Measurements from ENCODE around the gene HAVCR1.
"Not testable (repeated sequence)": the region's sequence is repeated elsewhere in the genome, so short reads cannot be mapped to it uniquely, and the experiment has no call there.

HAVCR1 gene

DNA sequence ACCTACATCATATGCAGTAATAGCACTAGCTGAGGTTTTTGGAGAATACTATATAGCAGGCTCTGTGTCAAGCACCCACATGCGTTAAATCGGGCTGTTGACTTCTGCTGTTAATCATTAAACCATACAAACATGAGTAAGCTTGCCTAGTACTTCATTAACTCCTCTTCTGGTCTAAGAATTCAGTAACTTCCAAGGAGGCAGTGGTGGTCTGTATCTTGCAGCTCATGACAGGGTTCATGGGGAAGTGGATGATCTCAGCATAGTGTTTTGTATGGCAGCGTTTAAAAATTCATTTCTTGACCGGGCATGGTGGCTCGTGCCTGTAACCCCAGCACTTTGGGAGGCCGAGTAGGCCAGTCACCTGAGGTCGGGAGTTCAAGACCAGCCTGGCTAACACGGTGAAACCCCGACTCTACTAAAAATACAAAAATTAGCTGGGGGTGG is at the start of gene HAVCR1:
TSS of gene HAVCR1 (minus strand) at position 24 of the 447 bp plus-strand sequence. CDS start 1,173 bp downstream, outside the sequence.
- no peak for DNase-seq

DNA sequence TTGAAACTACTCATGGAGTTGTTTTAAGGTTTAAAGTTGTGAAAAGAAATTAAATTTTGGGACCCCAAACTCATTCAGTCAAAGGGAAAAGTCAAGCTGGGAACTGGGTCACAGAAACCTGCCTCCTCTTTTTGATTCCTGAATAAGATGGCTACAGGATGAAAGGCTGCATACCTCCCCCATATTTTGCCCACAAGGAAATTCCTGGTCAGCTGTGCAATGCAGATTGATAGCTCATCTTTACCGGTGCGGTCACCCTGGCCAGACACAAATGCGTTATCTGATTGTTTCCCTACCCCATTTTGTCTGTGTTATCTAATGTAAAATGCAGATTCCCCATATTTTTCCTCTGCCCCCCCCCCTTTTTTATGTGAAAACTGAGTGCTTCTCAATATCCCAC is 48.6 kb upstream of the HAVCR1 start:
- DNase-seq: no peak

DNA sequence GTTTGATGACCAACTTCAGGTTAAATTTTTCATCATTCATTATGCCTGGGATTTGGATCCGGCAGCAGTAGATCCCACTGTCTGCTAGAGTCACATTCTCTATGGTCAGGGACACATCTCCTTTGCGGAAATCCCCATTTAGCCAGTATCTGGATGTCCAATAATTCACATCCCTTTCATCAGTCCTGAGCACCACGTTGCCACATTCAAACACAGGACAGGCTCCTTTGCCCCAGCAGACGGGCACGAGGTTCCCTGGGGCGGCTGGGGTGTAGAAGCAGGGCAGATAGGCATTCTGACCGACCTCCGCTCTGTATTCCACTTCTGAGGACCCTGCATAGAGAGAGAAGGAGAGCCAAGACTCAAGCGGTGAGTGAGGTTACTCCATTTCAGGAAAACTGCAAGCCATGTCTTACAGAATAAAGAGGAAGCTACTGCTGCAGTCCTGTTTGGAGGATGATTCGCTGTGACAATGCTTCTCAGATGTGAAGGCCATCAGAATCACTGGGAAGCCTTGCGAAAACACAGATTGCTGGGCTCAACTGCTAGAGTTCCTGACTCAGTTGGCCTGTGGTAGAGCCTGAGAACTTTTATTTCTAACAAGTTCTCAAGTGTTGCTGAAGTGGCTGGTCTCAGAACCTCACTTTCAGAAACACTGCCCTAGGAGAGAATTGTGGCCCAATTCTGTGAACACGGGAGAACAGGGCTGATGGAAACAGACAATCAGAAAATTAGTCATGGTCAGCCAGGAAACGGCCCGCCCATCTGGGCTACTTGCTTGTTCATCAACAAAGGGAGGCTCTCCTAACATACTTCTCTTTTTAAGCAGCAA is 47.9 kb upstream of the HAVCR1 start:
- DNase-seq: no peak

DNA sequence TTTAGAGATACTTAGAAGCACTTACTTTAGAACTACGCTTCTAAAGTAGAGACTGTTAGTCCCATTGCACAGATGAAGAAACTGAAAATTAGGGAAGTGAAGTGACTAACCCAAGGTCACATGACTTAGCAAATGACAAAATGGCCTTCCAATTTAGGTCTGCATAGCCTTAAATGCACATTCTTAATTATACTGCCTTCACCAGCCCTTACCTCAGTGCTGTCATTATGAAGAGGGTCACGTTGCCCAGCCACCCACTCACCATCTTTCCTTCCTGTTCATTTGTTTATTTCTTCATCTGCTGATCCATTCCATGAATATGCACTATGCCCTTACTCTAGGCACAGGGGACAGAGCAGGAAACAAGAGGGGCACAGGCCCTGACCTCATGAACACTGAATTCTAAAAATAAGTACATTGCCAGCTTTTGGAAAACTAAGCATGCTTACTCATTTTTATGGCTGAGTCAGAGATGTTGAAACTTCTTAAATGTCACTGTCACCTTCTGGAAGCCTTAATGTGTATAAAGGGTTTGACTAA is 41.3 kb upstream of the HAVCR1 start:
- DNase-seq: no peak

GRCh38 chr5:157088342-157088990 is 29.6 kb upstream of the HAVCR1 start:
- no peak for DNase-seq

GRCh38 chr5:157086751-157087359 is 27.9 kb upstream of the HAVCR1 start:
- DNase-seq: no peak

DNA sequence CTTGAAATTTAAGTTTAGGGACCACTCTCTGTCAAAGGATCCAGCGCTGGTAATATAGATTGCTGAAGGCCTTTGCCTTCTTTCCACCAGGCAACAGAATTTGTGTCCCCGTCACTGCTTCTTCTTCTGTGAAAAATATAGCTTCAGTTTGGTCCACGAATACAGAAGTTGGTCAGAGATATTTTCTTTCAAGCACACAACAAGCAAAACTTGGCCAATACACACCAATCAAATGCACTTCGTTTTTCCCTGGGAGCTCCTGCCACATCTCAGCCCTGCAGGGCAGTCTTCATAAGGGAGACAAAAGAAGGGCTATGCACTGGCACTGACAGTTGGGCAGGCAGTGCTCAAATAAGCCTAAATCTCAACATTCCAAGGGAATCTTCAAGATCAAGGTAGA is 27.0 kb upstream of the HAVCR1 start:
- no peak for DNase-seq

GRCh38 chr5:157080286-157080685 is 21.4 kb upstream of the HAVCR1 start:
- DNase-seq: no peak

DNA sequence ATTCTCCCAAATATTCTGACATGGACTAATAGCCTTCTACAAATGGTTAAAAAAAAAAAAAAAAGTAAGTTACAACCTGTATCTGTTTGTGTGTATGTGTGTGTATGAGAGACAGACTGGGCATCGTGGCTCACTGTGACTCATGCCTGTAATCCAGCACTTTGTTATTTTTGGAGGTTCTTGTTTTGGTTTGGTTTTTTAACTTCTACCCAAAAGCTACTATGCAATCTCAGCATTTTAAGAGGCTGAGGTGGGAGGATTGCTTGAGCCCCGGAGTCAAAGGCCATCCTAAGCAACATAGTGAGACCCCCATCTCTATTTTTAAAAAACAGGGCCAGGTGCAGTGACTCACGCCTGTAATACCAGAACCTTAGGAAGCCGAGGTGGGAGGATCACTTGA is 17.6 kb upstream of the HAVCR1 start:
- no peak for DNase-seq

DNA sequence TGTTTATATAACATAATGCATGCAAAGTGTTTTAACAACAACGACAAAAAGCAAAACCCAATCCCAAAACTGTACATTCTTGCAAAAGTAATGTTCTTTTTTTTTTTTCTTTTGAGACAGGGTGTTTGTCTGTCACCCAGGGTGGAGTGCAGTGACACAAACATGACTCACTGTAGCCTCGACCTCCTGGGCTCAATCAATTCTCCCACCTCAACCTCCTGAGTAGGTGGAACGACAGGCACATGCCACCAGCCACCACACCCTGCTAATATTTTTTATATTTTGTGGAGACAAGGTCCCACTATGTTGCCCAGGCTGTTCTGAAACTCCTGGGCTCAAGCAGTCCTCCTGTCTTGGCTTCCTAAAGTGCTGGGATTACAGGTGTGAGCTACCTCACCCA is 13.6 kb upstream of the HAVCR1 start:
- no peak for DNase-seq

GRCh38 chr5:157069949-157070348 is 11.0 kb upstream of the HAVCR1 start:
- DNase-seq: no peak

- DNase-seq: no peak
These were observed 9.9 kb upstream of the HAVCR1 start for GRCh38 chr5:157068785-157069184.

GRCh38 chr5:157068339-157068738 is 9.4 kb upstream of the HAVCR1 start:
- no peak for DNase-seq

- DNase-seq: no peak
These were observed 8.1 kb upstream of the HAVCR1 start for GRCh38 chr5:157067005-157067404.

DNA sequence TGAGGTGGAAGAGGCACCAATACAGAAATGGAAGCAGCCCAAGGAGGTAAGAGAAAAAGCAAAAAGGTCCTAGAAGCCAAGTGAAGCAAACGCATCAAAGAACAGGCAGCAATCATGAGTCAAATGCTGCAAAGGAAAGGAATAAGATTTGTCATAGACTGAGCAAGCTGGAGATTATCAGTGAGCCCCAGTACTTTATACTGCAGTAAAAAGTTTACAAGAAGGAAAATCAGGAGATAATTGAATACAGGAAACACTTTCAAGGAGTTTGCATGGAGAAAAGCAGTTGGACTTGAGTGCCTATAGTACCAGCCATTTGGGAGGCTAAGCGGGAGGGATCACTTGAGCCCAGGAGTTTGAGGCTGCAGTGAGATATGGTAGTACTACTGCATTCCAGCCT is 7.2 kb upstream of the HAVCR1 start:
- no peak for DNase-seq

DNA sequence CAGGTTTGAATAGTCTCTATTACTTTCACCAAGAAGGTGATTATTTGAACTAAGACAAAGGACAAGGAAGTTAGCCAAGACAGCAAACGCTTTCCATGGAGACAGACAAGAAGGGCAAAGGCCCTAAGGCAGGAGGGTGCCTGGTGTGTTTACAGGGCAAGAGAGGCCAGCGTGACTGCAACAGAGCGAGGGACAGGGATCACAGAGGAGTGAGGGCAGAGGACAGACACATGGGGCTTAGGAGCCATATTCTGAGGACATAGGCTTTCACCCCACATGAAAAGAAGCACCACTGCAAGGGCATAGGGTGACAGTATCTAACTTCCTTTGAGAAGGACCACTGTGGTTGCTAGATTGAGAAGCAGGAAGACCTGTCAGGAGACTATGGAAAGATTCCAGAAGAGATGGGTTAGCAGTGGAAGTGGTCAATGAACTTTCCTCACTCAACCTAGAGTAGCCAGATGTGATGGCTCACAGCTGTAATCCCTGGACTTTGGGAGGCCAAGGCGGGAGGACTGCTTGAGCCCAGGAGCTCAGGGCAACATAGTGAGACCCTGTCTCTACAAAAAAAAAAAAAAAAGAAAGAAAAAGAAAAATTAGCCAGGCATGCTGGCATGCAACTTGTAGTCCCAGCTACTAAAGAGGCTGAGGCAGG is 5.0 kb upstream of the HAVCR1 start:
- no peak for DNase-seq

DNA sequence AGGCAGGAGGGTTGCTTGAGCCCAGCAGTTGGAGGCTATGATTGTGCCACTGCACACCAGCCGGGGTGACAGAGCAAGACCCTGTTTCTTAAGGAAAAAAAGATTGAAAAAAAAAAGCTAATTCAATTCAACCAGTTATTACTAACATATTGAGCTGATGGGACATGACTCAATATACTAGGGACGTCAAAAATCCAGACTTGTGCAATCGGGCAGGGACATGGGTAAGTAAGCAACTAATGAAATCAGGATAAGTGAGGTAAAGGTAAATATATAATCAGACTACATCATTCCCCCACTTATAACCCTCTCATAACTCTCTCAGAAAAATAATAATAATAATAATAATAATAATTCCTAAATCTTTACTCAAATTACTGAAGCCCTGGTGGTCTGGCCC is 975 bp upstream of the HAVCR1 start:
- no peak for DNase-seq

- no peak for DNase-seq
These were observed 1.2 kb downstream of the HAVCR1 start for GRCh38 chr5:157057459-157058370.

DNA sequence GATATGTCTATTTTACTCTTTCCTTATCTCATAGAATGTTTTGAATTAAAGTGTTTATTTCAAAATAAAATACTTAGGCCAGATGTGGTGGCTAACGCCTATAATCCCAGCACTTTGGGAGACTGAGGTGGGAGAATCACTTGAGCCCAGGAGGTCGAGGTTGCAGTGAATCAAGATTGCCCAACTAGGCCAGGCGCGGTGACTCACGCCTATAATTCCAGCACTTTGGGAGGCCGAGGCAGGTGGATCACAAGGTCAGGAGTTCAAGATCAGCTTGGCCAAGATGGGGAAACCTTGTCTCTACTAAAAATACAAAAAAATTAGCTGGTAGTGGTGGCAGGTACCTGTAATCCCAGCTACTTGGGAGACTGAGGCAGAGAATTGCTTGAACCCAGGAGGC is 2.1 kb downstream of the HAVCR1 start:
- DNase-seq: not testable (repeated sequence)

DNA sequence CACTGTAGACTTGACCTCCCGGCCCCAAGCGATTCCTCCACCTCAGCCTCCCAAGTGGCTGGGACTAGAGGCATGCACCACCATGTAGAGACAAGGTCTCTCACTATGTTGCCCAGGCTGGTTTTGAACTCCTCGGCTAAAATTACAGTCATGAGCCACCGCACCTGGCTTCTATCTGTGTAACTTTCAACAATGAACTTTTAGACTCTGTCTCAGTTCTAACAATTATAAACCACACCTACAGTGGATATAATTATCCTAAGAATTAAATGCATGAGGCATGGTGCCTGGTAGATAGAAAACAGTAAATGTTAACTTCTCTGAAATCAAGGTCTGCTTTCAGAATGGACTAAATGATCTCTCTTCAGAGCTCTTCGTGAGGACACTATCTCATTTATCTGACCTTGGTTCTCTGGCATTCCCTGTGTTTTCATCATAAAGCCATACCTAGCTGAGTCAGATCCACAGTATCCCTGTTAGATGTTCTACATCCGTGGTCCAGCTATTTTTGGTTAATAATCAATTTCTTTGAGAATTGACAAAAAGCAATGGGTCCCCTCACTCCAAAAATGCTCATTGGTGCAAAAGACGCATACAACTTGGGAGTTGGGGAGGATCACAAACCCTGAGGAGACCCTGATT is 7.2 kb downstream of the HAVCR1 start:
- no peak for DNase-seq

- no peak for DNase-seq
These were observed 8.9 kb downstream of the HAVCR1 start for GRCh38 chr5:157050050-157050449.

DNA sequence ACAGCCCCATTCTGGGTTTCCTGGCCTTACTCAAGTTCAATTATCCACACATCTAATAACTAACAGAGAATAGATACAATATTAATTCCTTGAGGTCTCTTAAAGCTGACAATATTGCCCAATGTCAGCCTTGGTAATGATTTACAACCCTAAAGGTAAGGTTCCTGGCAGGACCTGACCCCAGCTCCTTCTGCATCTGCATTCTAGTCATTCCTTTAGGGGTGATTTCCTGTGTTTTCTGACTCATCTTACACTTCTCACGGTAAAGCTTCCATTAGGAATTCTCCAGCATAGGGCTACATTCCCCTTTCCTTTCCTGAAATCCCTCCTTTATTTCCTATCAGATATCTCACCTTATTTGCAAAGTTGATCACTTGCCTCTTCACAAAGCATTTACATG is 9.3 kb downstream of the HAVCR1 start:
- DNase-seq: no peak

All from NCI-H1930 (cell line).